ENCODE results near the gene KDM2B.
A peak's percentile ranks its signal among the peaks of the same experiment; 100 is the strongest.

Gene KDM2B

GRCh38 chr12:121525411-121525810, 55.4 kb downstream of the KDM2B start:
- DNase-seq = no peak

GRCh38 chr12:121524196-121524916, 56.5 kb downstream of the KDM2B start:
- no peak for DNase-seq

GRCh38 chr12:121523741-121524140, 57.1 kb downstream of the KDM2B start:
- no peak for DNase-seq

GRCh38 chr12:121522971-121523370, 57.9 kb downstream of the KDM2B start:
- no peak for DNase-seq

DNA sequence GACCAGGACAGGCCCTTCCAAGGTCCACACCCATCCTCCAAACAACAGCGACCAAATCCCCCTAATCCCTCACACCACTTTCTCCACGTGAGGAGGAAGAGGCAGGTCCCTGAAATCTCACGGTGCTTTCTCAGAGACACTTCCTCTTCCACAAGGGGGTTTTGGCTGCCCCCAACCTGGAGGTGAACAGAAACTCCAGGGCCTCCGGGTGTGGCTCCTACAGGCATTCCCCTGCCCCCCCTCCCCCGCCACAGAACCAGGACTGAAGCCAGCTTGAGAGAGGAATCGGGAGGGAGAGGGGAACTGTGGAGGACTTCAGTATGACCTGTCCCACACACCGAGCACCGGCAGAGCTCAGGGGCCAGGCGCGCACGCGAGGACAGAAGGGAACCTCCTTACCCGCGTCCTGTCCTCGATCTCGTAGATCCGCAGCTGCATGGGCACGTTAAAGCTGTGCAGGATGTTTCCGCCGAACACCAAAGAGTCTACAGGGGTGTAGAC, 60.2 kb downstream of the KDM2B start:
- DNase-seq = no peak

DNA sequence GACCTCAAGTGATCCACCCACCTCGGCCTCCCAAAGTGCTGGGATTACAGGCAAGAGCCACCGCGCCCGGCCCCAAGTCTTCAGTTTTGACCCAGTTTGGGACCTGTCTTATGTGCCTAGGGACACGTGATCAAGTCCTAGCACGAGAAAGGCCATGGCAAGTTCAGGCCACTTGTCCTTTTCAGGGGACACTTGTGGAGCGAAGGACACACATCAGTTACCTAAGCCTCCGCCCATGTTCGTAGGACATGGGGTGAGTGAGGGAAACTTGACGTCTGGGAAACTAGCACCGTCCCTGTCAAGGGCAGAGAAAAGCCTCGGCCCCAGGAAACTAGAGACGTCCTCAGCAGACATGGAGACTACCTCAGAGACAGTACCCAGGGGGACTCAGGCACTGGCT, 60.7 kb downstream of the KDM2B start:
- no peak for DNase-seq

DNA sequence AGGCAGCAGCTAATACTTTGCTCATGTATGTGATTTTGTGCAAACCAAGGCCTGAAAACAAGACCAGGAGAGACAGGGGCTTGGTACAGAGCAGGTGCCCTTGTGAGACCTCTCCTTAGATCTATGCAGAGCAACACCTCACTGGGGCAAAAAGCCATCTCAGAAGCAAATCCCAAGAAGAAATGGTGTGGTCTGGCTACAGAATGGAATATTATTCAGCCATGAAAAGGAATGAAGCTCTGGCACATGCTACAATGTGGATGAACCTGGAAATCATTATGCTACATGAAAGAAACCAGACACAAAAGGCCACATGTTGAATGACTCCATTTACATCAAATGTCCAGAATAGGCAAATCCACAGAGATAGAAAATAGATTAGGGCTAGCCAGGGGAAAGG, 61.6 kb downstream of the KDM2B start:
- DNase-seq = no peak

DNA sequence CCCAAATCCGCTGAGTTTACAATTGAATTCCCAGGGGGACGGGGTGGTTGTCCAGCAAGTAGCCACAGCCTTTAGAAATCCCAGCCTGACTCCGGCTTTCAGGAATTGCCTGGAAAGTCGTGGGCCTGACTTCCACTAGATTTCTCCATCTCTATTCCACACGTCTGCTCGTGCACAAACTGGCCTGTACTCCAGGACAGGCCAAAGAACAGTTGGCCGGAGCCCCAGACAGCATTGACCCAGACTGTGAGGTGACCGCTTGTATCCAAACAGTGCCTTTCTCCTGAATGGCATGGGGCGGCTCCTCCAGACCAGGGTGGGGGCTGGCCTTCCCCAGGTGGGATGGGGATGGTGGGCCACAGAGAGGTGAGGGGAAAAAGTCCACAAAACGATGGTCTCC, 62.2 kb downstream of the KDM2B start:
- no peak for DNase-seq

- DNase-seq = no peak
Measured at GRCh38 chr12:121516437-121517011, 64.3 kb downstream of the KDM2B start.

DNA sequence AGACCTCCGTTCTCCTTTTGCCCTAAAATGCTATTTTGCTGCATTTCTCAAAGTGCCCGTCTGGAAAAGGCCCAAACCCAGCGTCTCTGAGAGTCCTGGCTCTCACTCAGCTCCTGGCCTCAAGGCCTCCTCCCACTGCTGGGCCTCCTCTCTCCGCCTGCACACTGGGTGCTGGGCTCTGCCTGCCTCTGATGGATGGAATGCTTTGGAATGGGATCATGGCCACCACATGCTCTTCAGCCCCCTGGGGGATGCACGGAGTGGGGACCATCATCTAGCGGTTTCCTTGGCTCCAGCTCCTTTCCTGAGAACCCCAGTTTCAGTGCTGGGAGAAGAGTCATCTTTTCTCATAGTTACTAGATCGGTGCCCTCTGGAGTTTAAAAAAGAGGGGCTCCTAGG, 65.2 kb downstream of the KDM2B start:
- no peak for DNase-seq

DNA sequence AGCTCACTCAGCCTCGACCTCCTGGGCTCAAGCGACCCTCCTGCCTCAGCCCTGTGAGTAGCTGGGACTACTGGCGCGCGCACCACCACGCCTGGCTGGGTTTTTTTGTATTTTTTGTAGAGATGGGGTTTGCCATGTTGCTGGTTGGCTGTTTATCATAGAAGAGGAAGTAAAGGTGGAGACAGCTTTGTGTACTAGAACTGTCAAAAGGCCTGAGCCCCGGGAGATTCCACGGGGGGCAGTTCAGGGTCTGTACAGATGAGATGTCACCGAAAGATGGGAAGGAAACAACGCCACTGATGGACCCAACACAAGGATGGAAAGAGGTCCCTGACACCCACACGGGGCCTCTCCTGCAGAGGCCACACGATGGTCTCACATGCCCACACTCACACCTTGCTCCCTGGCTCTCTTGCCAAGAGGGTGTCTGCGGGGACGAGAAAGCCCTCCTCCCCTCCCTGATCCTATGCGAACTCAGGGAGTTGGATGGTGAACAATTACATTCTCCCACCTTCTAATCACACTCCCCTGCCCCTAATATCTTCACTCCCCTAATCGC, 66.6 kb downstream of the KDM2B start:
- no peak for DNase-seq

- DNase-seq = no peak
Measured at GRCh38 chr12:121513464-121514183, 67.2 kb downstream of the KDM2B start.

GRCh38 chr12:121512561-121512960, 68.3 kb downstream of the KDM2B start:
- DNase-seq = no peak

- no peak for DNase-seq
Measured at GRCh38 chr12:121511916-121512315, 68.9 kb downstream of the KDM2B start.

DNA sequence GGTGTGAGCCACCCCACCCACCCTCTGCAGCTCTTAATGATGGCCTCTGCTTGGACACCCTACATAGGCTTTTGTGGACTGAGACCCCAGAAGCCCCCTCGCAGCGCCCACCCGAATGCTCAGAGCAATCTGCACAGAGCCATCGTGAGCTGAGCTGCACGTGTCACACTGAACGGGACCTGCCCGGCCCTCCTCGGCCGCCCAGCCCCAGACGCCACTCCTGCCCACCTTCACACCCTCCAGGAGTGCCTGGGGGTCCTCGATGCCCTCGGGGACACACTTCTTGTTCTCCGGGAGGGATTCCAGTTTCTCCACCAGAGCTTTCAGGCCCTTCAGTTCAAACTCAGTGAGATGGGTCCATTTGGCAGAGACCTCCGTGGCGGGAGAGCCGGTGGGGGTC, 71.5 kb downstream of the KDM2B start:
- no peak for DNase-seq

DNA sequence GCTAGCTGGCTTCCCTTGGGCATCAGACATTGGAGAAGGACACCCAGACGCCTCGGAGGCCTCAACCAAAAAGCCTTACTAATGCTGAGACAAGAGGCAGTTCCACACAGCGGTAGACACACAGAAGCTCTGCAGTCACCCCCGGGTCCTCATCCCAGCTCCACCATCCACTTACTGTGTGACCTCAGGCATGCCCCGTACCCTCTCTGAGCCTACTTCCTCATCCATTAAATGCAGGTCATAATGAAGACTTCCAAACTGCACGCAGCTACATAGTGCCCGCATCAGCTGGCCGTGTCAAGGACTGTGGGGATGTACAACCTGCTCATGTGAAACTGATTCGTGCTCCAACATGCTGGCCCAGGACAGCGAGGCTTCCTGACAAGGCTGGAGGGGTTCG, 72.3 kb downstream of the KDM2B start:
- no peak for DNase-seq

- no peak for DNase-seq
Measured at GRCh38 chr12:121507984-121508383, 72.8 kb downstream of the KDM2B start.

DNA sequence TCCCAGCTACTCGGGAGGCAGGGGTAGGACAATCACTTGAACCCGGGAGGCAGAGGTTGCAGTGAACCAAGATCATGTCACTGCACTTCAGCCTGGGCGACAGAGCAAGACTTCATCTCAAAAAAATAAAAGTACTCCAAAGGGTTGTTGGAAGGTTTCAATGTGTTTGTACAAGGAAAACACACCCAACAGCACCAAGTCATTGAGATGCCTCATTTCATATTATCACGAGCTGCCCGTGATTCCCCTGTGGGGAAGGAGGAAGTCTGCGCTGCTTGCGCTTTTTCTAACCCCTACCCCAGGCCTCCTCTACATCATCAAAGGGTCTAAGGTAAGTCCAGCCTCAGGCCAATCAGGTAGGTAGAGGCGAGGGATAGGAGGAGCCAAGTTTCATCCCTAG, 73.6 kb downstream of the KDM2B start:
- DNase-seq = no peak

- peak; percentile 37 for DNase-seq
Measured at GRCh38 chr12:121505513-121505912, 75.3 kb downstream of the KDM2B start.

- no peak for DNase-seq
Measured at GRCh38 chr12:121504505-121504904, 76.3 kb downstream of the KDM2B start.

DNA sequence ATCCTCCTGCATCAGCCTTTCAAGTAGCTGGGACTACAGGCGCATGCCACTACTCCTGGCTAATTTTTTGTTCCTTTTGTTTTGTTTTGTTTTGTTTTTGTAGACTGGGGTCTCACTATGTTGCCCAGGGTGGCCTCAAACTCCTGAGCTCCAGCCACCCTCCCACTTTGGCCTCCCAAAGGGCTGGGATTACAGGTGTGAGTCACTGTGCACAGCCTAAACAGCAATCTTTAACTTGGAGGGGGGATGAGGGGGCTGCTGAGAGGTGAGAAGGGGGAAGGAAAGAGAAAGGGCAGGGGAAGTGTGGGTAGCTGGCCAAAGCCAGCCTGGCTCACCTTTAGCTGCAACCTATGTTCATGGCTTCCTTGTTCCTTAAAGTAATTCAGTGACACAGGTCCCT, 77.4 kb downstream of the KDM2B start:
- no peak for DNase-seq

GRCh38 chr12:121501946-121502345, 78.9 kb downstream of the KDM2B start:
- DNase-seq = no peak

GRCh38 chr12:121499929-121500793, 80.7 kb downstream of the KDM2B start:
- DNase-seq = peak; percentile 56

All from fibroblast of skin of right biceps (primary cell).